GM12878 (cell line): ENCODE measurements around the gene UBE2G2. TPM values are rescaled to one million over a fixed set of nuclear protein-coding genes. Genes with fewer than 3 reads are reported as not detected.

Experiments
- ATAC-seq: fragments of 200-7000 bp; cut with Tn5 transposase; 3 replicates; pipeline ENCODE4 v1.9.1; 2020; ENCODE audit warnings: mild to moderate bottlenecking, moderate library complexity
- BruUV-seq: library from RNA; stranded (reverse); fragments of 400-500 nt; replicated peaks from 2 replicates; lab custom pipeline; 2021; lab: Mats Ljungman, UMichigan
- CTCF ChIA-PET: fragments of 300-600 bp; sonication (Branson Sonifier 250); formaldehyde crosslinking; extraction: SDS; loops from one replicate; lab custom pipeline; 2021; ENCODE audit warnings: inconsistent platforms; lab: Yijun Ruan, JAX
- POLR2A ChIA-PET: fragments of 350-600 bp; formaldehyde crosslinking; extraction: SDS; loops from one replicate; lab custom pipeline; 2021; ENCODE audit warnings: inconsistent platforms; lab: Charles Lee
- RAD21 ChIA-PET: fragments of 300-600 bp; sonication (Branson Sonifier 250); formaldehyde crosslinking; loops from one replicate; lab custom pipeline; 2023; ENCODE audit warnings: antibody characterized with exemption; ENCODE audit not compliant: unreplicated experiment; lab: Charles Lee
- SMC1A ChIA-PET: fragments of 300-600 bp; sonication (Branson Sonifier 250); formaldehyde crosslinking; loops from one replicate; lab custom pipeline; 2023; ENCODE audit not compliant: unreplicated experiment, uncharacterized antibody; lab: Charles Lee
- DNase-seq: peaks from one replicate; pipeline ENCODE4 v3.0.0-alpha.2; 2011; ENCODE audit warnings: low read depth, low spot score
- FAIRE-seq: peaks from 3 replicates; lab custom pipeline; 2011; peaks lifted over from hg19 to GRCh38; lab: Jason Lieb, UNC
- H2AFZ ChIP-seq: 2 replicates; pipeline ENCODE4 v1.6.0; 2011; ENCODE audit warnings: low read depth, low read length, control low read depth; ENCODE audit not compliant: control insufficient read depth
- H3K27ac ChIP-seq: 2 replicates; pipeline ENCODE4 v1.5.1; 2011; ENCODE audit warnings: control low read depth; ENCODE audit not compliant: control insufficient read depth, insufficient read depth
- H3K27me3 ChIP-seq, 2 experiments: replicated peaks in 1 of 2; 2 replicates each; pipeline versions ENCODE4 v1.6.0 to v1.6.1; 2011; ENCODE audit warnings: low read length in 1 of 2; ENCODE audit not compliant: control insufficient read depth in 2 of 2, insufficient read depth in 2 of 2
- H3K36me3 ChIP-seq, 2 experiments: 2 replicates each; pipeline ENCODE4 v1.5.1; 2011; ENCODE audit warnings: low read length in 1 of 2; ENCODE audit not compliant: control insufficient read depth in 2 of 2, insufficient read depth in 2 of 2
- H3K4me1 ChIP-seq: 2 replicates; pipeline ENCODE4 v1.6.1; 2011; ENCODE audit warnings: mild to moderate bottlenecking, low read length, moderate library complexity, mixed read lengths; ENCODE audit not compliant: control insufficient read depth, insufficient read depth
- H3K4me2 ChIP-seq: 2 replicates; pipeline ENCODE4 v1.6.0; 2011; ENCODE audit warnings: control low read depth; ENCODE audit not compliant: control insufficient read depth, insufficient read depth
- H3K4me3 ChIP-seq: fragments of 200-600 bp; sonication (generic); 2 replicates; pipeline ENCODE4 v1.5.1; 2016
- H3K79me2 ChIP-seq: 2 replicates; pipeline ENCODE4 v1.6.0; 2011; ENCODE audit warnings: low read length; ENCODE audit not compliant: control insufficient read depth, insufficient read depth
- H3K9ac ChIP-seq: 2 replicates; pipeline ENCODE4 v1.8.0; 2011; ENCODE audit warnings: low read length, control low read depth, mixed read lengths; ENCODE audit not compliant: control insufficient read depth, insufficient read depth
- H3K9me3 ChIP-seq: replicated peaks from 3 replicates; pipeline ENCODE4 v1.5.1; 2011; ENCODE audit warnings: mild to moderate bottlenecking, low read length; ENCODE audit not compliant: control insufficient read depth, insufficient read depth
- H4K20me1 ChIP-seq: 2 replicates; pipeline ENCODE4 v1.6.0; 2011; ENCODE audit not compliant: control insufficient read depth, insufficient read depth
- CREM ChIP-seq: IDR thresholded peaks from 2 replicates; pipeline ENCODE4 v1.6.1; 2014; ENCODE audit warnings: antibody characterized with exemption, low read depth
- EP300 ChIP-seq, 2 experiments: fragments of 150-350 bp in 1 of 2; IDR thresholded peaks; 2 replicates each; pipeline ENCODE4 v1.6.1; 2011 to 2012; ENCODE audit warnings: low read depth in 2 of 2, low read length in 2 of 2, borderline replicate concordance in 1 of 2, improper control_type of control experiment in 1 of 2, inconsistent platforms in 1 of 2; ENCODE audit not compliant: control insufficient read depth in 1 of 2
- MAX ChIP-seq: IDR thresholded peaks from 2 replicates; pipeline ENCODE4 v1.6.1; 2012; ENCODE audit warnings: low read depth, low read length, improper control_type of control experiment
- WGBS: methylation state at CpG from one replicate; pipeline ENCODE4 v1.1.6; 2016; ENCODE audit warnings: low lambda C conversion rate; ENCODE audit not compliant: insufficient replicate concordance, insufficient coverage; ENCODE audit errors: missing lambda C conversion rate; 5-methylcytosine and 5-hydroxymethylcytosine counted together
- in situ Hi-C: fragments of 300-500 bp; cut with MboI; formaldehyde crosslinking; loops from 9 replicates; pipeline ENCODE4 v1.14.3; 2018; ENCODE audit warnings: mixed read lengths
- intact Hi-C: fragments of 100-400 bp; cut with micrococcal nuclease; formaldehyde crosslinking; loops from one replicate; pipeline ENCODE4 v1.14.2; 2022; ENCODE audit not compliant: unreplicated experiment
- polyA plus RNA-seq, 11 experiments: library from polyadenylated mRNA; depleted of rRNA in 4 of 11; unstranded in 6 of 11; stranded (reverse) in 5 of 11; fragments of >200 nt; fragmentation: Nextera tagmentation in 4 of 11; fragmentation: Illumina TruSeq in 1 of 11; extraction: Ambion mirVana in 4 of 11; extraction: Trizol in 1 of 11; gene quantifications; 1 replicate in 1 of 11; 2 replicates in 10 of 11; pipeline versions ENCODE4 v1.2.1 to v1.2.3, GENCODE V29; 2011 to 2016; ENCODE audit warnings: inconsistent platforms in 2 of 11, missing spikeins in 2 of 11, low read depth in 1 of 11
- total RNA-seq, 4 experiments: library from RNA; depleted of rRNA in 3 of 4; stranded (reverse); fragments of >200 nt in 3 of 4; fragmentation: Illumina TruSeq in 1 of 4; extraction: Trizol in 1 of 4; gene quantifications; 2 replicates each; pipeline versions ENCODE4 v1.2.1 to v1.2.3, GENCODE V29; 2013 to 2021

Gene UBE2G2
- total and polyA plus RNA-seq, 10 of the 15 experiments (the other 5 are each of a cell fraction or from before 2014, with no cell fraction given), result 27.0 to 139 (median 75.9) TPM

GRCh38 chr21:44720170-44720569 is 81.5 kb downstream of the UBE2G2 start:
- DNase-seq, result no peak
- H3K9ac ChIP-seq, result no peak overlapping the region
- no peak for FAIRE-seq
- WGBS, result 0% methylated on average over 2 of the region's 2 CpGs
- BruUV-seq, result no TSS peak
- H3K4me2 ChIP-seq, result no peak overlapping the region
- in situ Hi-C loops, result no loop called here
- CTCF ChIA-PET, result interaction anchor here (0.6 kb wide), 1 partner anchor 22 kb away, joined by 3 read pairs; no protein-coding TSS in a partner anchor
- H3K36me3 ChIP-seq, result no peaks in the 10 kb centered on the region
- RAD21 ChIA-PET, result interaction anchor here (1.7 kb wide), 1 partner anchor 22 kb away, joined by 4 read pairs; no protein-coding TSS in a partner anchor
- H3K4me1 ChIP-seq, result no peaks in the 10 kb centered on the region
- TF ChIP-seq EP300 (IDR thresholded peaks at IDR 0.05; ENCODE audit: borderline replicate concordance in 1 of 2, control insufficient read depth in 1 of 2, low read depth in 2 of 2, low read length in 2 of 2) (no peak), CREM (no peak), MAX (no peak)
- H4K20me1 ChIP-seq, result no peaks in the 10 kb centered on the region
- ATAC-seq, result no peak
- no peak overlapping the region for H3K4me3 ChIP-seq
- peaks cover 2 to 6% of the 10 kb centered on the region in 2 experiments; a peak in 3 of 4 replicates for H3K27me3 ChIP-seq
- no peaks in the 10 kb centered on the region; the same call in 2 of the 3 replicates for H3K9me3 ChIP-seq
- POLR2A ChIA-PET, result no interaction called here
- no peak overlapping the region for H3K27ac ChIP-seq
- no peak overlapping the region for H2AFZ ChIP-seq
- intact Hi-C loops, result no loop called here
- no peaks in the 10 kb centered on the region for H3K79me2 ChIP-seq
- SMC1A ChIA-PET, result no interaction called here

Other genes with a start within 250 kb of the UBE2G2 start
Only the 7 nearest of the 19 such genes appear.
- not detected in 2 replicates for gene KRTAP12-2, start 134.9 kb downstream of the UBE2G2 start, total RNA-seq (2014; rRNA removed)
- not detected in 2 replicates for gene KRTAP12-2, start 134.9 kb downstream of the UBE2G2 start, total RNA-seq (2014; rRNA removed; fragmentation: Illumina TruSeq; extraction: Trizol)
- not detected in 2 replicates for gene KRTAP12-2, start 134.9 kb downstream of the UBE2G2 start, total RNA-seq (2021)
- not detected in 2 replicates for gene KRTAP12-2, start 134.9 kb downstream of the UBE2G2 start, polyA plus RNA-seq (2011; rRNA removed)
- gene KRTAP12-2, start 134.9 kb downstream of the UBE2G2 start, polyA plus RNA-seq (2014; fragmentation: Illumina TruSeq; extraction: Trizol), result not detected in 2 replicates
- not detected for gene KRTAP12-2, start 134.9 kb downstream of the UBE2G2 start, polyA plus RNA-seq (2014; fragmentation: Nextera tagmentation; extraction: Ambion mirVana)
- not detected in 2 replicates for gene KRTAP12-2, start 134.9 kb downstream of the UBE2G2 start, polyA plus RNA-seq (2014; rRNA removed)
- not detected for gene KRTAP12-2, start 134.9 kb downstream of the UBE2G2 start, polyA plus RNA-seq (2016; fragmentation: Nextera tagmentation; extraction: Ambion mirVana)
- not detected in 2 replicates for gene KRTAP12-1, start 119.7 kb downstream of the UBE2G2 start, total RNA-seq (2014; rRNA removed)
- gene KRTAP12-1, start 119.7 kb downstream of the UBE2G2 start, total RNA-seq (2014; rRNA removed; fragmentation: Illumina TruSeq; extraction: Trizol), result not detected in 2 replicates
- not detected in 2 replicates for gene KRTAP12-1, start 119.7 kb downstream of the UBE2G2 start, total RNA-seq (2021)
- gene KRTAP12-1, start 119.7 kb downstream of the UBE2G2 start, polyA plus RNA-seq (2011; rRNA removed), result not detected in 2 replicates
- not detected in 2 replicates for gene KRTAP12-1, start 119.7 kb downstream of the UBE2G2 start, polyA plus RNA-seq (2014; fragmentation: Illumina TruSeq; extraction: Trizol)
- gene KRTAP12-1, start 119.7 kb downstream of the UBE2G2 start, polyA plus RNA-seq (2014; fragmentation: Nextera tagmentation; extraction: Ambion mirVana), result not detected
- gene KRTAP12-1, start 119.7 kb downstream of the UBE2G2 start, polyA plus RNA-seq (2014; rRNA removed), result not detected in 2 replicates
- not detected for gene KRTAP12-1, start 119.7 kb downstream of the UBE2G2 start, polyA plus RNA-seq (2016; fragmentation: Nextera tagmentation; extraction: Ambion mirVana)
- gene KRTAP10-12, start 104.6 kb downstream of the UBE2G2 start, total RNA-seq (2014; rRNA removed), result not detected in 2 replicates
- gene KRTAP10-12, start 104.6 kb downstream of the UBE2G2 start, total RNA-seq (2014; rRNA removed; fragmentation: Illumina TruSeq; extraction: Trizol), result not detected in 2 replicates
- gene KRTAP10-12, start 104.6 kb downstream of the UBE2G2 start, total RNA-seq (2021), result not detected in 2 replicates
- not detected in 2 replicates for gene KRTAP10-12, start 104.6 kb downstream of the UBE2G2 start, polyA plus RNA-seq (2011; rRNA removed)
- not detected in 2 replicates for gene KRTAP10-12, start 104.6 kb downstream of the UBE2G2 start, polyA plus RNA-seq (2014; fragmentation: Illumina TruSeq; extraction: Trizol)
- gene KRTAP10-12, start 104.6 kb downstream of the UBE2G2 start, polyA plus RNA-seq (2014; fragmentation: Nextera tagmentation; extraction: Ambion mirVana), result not detected
- gene KRTAP10-12, start 104.6 kb downstream of the UBE2G2 start, polyA plus RNA-seq (2014; rRNA removed), result not detected in 2 replicates
- not detected for gene KRTAP10-12, start 104.6 kb downstream of the UBE2G2 start, polyA plus RNA-seq (2016; fragmentation: Nextera tagmentation; extraction: Ambion mirVana)
- not detected in 2 replicates for gene TSPEAR, start 90.2 kb downstream of the UBE2G2 start, total RNA-seq (2014; rRNA removed)
- gene TSPEAR, start 90.2 kb downstream of the UBE2G2 start, total RNA-seq (2014; rRNA removed; fragmentation: Illumina TruSeq; extraction: Trizol), result not detected in 2 replicates
- not detected in 2 replicates for gene TSPEAR, start 90.2 kb downstream of the UBE2G2 start, total RNA-seq (2021)
- gene TSPEAR, start 90.2 kb downstream of the UBE2G2 start, polyA plus RNA-seq (2011; rRNA removed), result not detected in 2 replicates
- gene TSPEAR, start 90.2 kb downstream of the UBE2G2 start, polyA plus RNA-seq (2014; fragmentation: Illumina TruSeq; extraction: Trizol), result not detected in 2 replicates
- gene TSPEAR, start 90.2 kb downstream of the UBE2G2 start, polyA plus RNA-seq (2014; fragmentation: Nextera tagmentation; extraction: Ambion mirVana), result not detected
- not detected in 2 replicates for gene TSPEAR, start 90.2 kb downstream of the UBE2G2 start, polyA plus RNA-seq (2014; rRNA removed)
- gene TSPEAR, start 90.2 kb downstream of the UBE2G2 start, polyA plus RNA-seq (2016; fragmentation: Nextera tagmentation; extraction: Ambion mirVana), result not detected
- gene SUMO3, start 16.2 kb upstream of the UBE2G2 start, total RNA-seq (2014; rRNA removed), result 67.5 and 77.0 TPM in 2 replicates
- 70.3 and 74.3 TPM in 2 replicates for gene SUMO3, start 16.2 kb upstream of the UBE2G2 start, total RNA-seq (2014; rRNA removed; fragmentation: Illumina TruSeq; extraction: Trizol)
- gene SUMO3, start 16.2 kb upstream of the UBE2G2 start, total RNA-seq (2021), result 85.9 and 91.3 TPM in 2 replicates
- 106 and 119 TPM in 2 replicates for gene SUMO3, start 16.2 kb upstream of the UBE2G2 start, polyA plus RNA-seq (2011; rRNA removed)
- gene SUMO3, start 16.2 kb upstream of the UBE2G2 start, polyA plus RNA-seq (2014; fragmentation: Illumina TruSeq; extraction: Trizol), result 80.0 and 88.4 TPM in 2 replicates
- 10 to 100 TPM; 14.3 to 33.0 TPM for gene SUMO3, start 16.2 kb upstream of the UBE2G2 start, polyA plus RNA-seq (2014; fragmentation: Nextera tagmentation; extraction: Ambion mirVana)
- 91.3 and 98.3 TPM in 2 replicates for gene SUMO3, start 16.2 kb upstream of the UBE2G2 start, polyA plus RNA-seq (2014; rRNA removed)
- 100 to 1,000 TPM; 164 TPM for gene SUMO3, start 16.2 kb upstream of the UBE2G2 start, polyA plus RNA-seq (2016; fragmentation: Nextera tagmentation; extraction: Ambion mirVana)
- 46.9 and 48.0 TPM in 2 replicates for gene PTTG1IP, start 71.9 kb upstream of the UBE2G2 start, total RNA-seq (2014; rRNA removed)
- gene PTTG1IP, start 71.9 kb upstream of the UBE2G2 start, total RNA-seq (2014; rRNA removed; fragmentation: Illumina TruSeq; extraction: Trizol), result 30.2 and 33.4 TPM in 2 replicates
- gene PTTG1IP, start 71.9 kb upstream of the UBE2G2 start, total RNA-seq (2021), result 45.5 and 46.7 TPM in 2 replicates
- 44.2 and 49.2 TPM in 2 replicates for gene PTTG1IP, start 71.9 kb upstream of the UBE2G2 start, polyA plus RNA-seq (2011; rRNA removed)
- 33.2 and 33.8 TPM in 2 replicates for gene PTTG1IP, start 71.9 kb upstream of the UBE2G2 start, polyA plus RNA-seq (2014; fragmentation: Illumina TruSeq; extraction: Trizol)
- 10 to 100 TPM in 1 of 2 experiments, 1 to 10 TPM in 1; 2.4 to 10.4 TPM for gene PTTG1IP, start 71.9 kb upstream of the UBE2G2 start, polyA plus RNA-seq (2014; fragmentation: Nextera tagmentation; extraction: Ambion mirVana)
- 39.3 and 43.4 TPM in 2 replicates for gene PTTG1IP, start 71.9 kb upstream of the UBE2G2 start, polyA plus RNA-seq (2014; rRNA removed)
- gene PTTG1IP, start 71.9 kb upstream of the UBE2G2 start, polyA plus RNA-seq (2016; fragmentation: Nextera tagmentation; extraction: Ambion mirVana), result 10 to 100 TPM; 49.5 to 56.4 TPM
- gene ITGB2, start 119.1 kb upstream of the UBE2G2 start, total RNA-seq (2014; rRNA removed), result 85.3 and 101 TPM in 2 replicates
- gene ITGB2, start 119.1 kb upstream of the UBE2G2 start, total RNA-seq (2014; rRNA removed; fragmentation: Illumina TruSeq; extraction: Trizol), result 25.2 and 31.3 TPM in 2 replicates
- gene ITGB2, start 119.1 kb upstream of the UBE2G2 start, total RNA-seq (2021), result 162 and 172 TPM in 2 replicates
- gene ITGB2, start 119.1 kb upstream of the UBE2G2 start, polyA plus RNA-seq (2011; rRNA removed), result 31.3 and 57.2 TPM in 2 replicates
- 17.2 and 38.7 TPM in 2 replicates for gene ITGB2, start 119.1 kb upstream of the UBE2G2 start, polyA plus RNA-seq (2014; fragmentation: Illumina TruSeq; extraction: Trizol)
- gene ITGB2, start 119.1 kb upstream of the UBE2G2 start, polyA plus RNA-seq (2014; fragmentation: Nextera tagmentation; extraction: Ambion mirVana), result 10 to 100 TPM in 1 of 2 experiments, 1 to 10 TPM in 1; 8.0 to 19.8 TPM
- gene ITGB2, start 119.1 kb upstream of the UBE2G2 start, polyA plus RNA-seq (2014; rRNA removed), result 60.6 and 67.5 TPM in 2 replicates
- gene ITGB2, start 119.1 kb upstream of the UBE2G2 start, polyA plus RNA-seq (2016; fragmentation: Nextera tagmentation; extraction: Ambion mirVana), result 100 to 1,000 TPM; 120 to 128 TPM